Suprapubic skin (tissue), 3 donors: Measurements from ENCODE around the gene GMDS.

Source experiments
- CTCF ChIP-seq, 2 donors: fragments of 200-600 bp in 1 of 2; fragments of 450-650 bp in 1 of 2; sonication (generic) in 1 of 2; IDR thresholded peaks; one replicate each; pipeline ENCODE4 v1.5.1; 2016 to 2019; ENCODE audit warnings: antibody characterized with exemption in 2 of 2, mild to moderate bottlenecking in 1 of 2, moderate library complexity in 1 of 2
- EP300 ChIP-seq: sonication (generic); formaldehyde crosslinking; IDR thresholded peaks from one replicate; pipeline ENCODE4 v1.6.1; 2017; ENCODE audit warnings: antibody characterized with exemption
- POLR2A ChIP-seq, 2 donors: fragments of 450-650 bp; IDR thresholded peaks; one replicate each; pipeline ENCODE4 v1.6.1; 2017; ENCODE audit warnings: antibody characterized with exemption in 2 of 2, mild to moderate bottlenecking in 2 of 2, moderate library complexity in 2 of 2

DNA sequence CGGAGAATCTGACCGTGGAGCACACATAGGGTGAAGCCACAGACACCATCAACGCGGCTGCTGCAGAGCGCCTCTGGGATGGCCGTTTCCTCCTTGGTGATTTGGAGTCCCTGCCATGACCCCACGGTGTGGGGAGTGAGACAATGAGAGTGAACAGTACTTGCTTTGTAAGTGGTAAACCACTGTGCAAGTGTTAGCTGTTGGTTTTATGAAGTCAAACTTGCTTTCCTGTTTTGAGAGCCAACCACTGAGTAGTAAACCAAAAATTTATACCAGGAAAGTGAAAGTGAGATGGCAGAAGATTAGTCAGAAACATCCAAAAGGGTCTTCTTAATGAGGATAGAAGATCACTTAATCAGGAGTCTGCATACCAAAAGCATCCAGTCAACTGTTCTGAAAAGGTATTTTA is 475.0 kb downstream of the GMDS start:
- TF ChIP-seq CTCF (IDR thresholded peaks at IDR 0.05), result no peak
- TF ChIP-seq POLR2A (IDR thresholded peaks at IDR 0.05), result no peak
- no peak for TF ChIP-seq EP300
